GM18520 (cell line): ENCODE results near the gene DNAH8.

Source experiments
- ATAC-seq: cut with Tn5 transposase; IDR thresholded peaks from one replicate; pipeline ENCODE4 v1.9.1; 2021; ENCODE audit not compliant: unreplicated experiment

The DNAH8 gene

GRCh38 chr6:38701551-38701950, 13.6 kb upstream of the DNAH8 start:
- no peak for ATAC-seq

- peak; percentile 99 for ATAC-seq
Measured at GRCh38 chr6:38702558-38703397, 12.3 kb upstream of the DNAH8 start, which contains the start of gene GLO1. GLO1 (minus strand) TSS chr6:38703145; CDS start chr6:38703054, 91 bp downstream.

DNA sequence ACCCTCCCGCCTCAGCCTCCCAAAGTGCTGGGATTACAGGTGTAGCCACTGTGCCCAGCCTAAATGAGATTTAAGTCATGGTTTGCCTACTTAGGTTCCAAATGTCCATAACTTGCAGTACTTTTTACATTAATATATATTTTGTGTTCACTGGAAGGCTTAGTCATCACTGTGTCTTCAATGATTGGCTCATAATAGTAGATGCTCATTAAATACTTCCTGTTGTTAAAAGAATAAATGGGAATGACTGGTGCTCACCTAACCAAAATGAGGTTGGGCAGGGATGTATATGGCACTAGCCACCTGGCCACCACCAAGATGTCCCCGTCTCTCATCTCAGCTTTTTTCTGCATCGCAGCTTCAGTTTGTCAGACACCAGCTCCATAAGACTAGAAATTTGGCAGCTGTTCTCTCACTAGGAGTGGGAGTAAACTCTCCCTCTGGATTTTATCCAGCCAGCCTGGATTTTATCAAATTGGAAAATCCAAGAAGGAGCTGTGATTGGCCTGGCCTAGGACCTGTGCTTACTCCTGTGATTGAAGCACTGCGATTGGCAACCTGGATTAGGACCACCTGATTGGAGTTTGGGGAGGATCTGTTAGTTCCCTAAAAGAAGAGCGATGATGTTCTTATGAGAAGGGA, 11.0 kb upstream of the DNAH8 start:
- ATAC-seq: no peak

DNA sequence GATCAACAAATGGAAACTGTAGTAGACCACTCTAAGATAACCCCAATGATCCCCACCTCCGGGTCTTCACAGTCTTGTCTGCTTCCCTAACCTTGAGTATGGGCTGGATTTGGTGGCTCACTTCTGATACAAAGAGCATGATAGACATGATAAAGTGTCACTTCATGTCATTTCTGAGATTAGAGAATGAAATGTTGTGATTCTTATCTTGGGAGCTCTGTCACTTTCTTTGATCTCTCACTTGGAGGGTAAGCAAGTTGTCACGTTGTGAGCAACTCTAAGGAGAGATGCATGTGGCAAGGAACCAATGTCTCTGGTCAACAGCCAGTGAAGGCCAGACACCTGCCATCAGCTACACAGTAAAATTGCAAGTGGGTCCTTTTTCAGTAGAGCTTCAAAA, 9.2 kb upstream of the DNAH8 start:
- ATAC-seq: no peak

- no peak for ATAC-seq
Measured at GRCh38 chr6:38708496-38708895, 6.6 kb upstream of the DNAH8 start.

DNA sequence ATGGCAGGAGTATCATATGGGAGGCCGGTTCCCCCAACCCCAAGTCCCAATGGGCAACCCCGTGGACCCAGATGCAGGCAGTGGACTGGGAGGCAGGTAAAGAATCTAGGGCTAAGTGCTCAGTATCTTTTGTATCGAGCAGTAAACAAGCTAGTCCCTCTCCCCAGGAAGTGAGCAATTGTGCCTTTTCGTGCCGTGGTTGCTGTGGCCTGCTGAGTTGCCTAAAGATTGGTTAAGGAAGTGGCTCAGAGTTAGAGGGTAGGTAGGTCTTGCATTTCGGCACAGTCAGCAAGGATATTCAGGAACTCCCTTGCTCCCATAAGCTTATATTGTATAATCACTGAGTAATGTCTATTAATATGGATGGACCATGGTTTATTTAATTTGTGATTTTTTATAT, 1.3 kb upstream of the DNAH8 start:
- no peak for ATAC-seq

GRCh38 chr6:38714239-38715015, 684 bp upstream of the DNAH8 start:
- no peak for ATAC-seq

DNA sequence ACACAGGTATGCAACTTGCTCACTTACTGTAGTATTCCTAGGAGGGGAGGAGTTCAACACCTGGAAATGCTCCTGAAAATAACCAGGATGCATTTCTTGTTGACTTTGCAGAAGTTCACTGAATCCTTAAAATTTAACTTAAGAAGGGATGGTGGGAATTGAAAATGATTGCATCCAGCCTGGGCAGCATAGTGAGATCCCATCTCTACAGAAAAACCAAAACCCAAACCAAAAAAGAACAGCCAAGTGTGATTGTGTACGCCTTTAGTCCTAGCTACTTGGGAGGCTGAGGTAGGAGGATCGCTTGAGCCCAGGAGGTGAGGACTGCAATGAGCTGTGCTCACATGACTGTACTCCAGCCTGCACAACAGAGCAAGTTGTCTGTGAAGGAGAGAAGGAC, 1.7 kb downstream of the DNAH8 start:
- no peak for ATAC-seq

DNA sequence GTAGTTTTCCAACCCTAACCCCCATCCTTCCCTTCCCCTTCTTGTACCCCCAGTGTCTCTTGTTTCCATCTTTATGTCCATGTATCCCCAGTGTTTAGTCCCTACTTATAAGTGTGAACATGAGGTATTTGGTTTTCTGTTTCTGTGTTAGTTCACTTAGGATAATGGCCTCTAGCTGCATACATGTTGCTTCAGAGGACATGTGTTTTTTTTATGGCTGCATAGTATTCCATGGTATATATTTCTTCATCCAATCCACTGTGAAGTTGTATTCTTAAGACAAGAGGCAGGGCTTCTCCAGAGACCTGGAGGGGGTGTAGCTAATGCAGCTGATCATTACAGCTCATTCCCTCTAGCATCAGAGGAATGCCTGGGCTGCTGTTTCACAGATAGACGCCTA, 4.2 kb downstream of the DNAH8 start:
- no peak for ATAC-seq

DNA sequence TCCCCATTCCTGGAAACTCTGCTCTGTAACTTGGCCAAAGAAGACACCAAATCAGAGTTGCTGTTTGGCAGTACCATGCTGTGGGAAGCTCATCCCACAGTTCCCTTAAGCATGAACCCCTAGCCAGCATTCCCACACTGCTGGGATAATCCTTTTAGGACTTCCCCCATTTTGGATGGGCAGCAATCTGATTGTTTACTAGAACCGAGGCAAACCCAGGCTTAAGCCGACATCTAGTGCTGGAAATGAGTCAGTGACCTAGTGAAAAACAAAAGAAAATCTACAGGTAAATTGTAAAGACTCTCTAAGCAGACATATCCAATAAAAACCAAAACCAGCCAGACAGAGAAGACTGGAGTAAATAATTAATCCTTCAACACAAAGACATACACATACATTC, 5.2 kb downstream of the DNAH8 start:
- ATAC-seq: no peak

DNA sequence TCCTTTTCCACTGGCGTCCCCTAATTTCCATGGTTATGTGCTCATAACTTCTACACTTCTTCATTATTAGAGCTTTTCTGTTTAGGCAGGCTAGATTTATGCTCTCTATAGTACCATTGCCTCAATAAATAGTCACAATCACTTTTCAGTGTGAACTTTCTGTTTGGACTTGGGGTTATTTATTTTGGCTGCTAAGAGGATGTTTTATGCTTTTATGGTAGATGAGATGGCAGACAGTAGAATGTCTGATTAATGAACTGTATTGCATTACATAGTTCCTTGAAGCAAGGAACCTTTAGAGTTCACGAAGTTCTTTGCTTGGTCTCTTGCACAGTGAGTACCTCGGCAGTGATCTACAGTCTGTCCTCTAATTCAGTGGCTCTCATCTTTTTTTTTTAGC, 6.9 kb downstream of the DNAH8 start:
- ATAC-seq: no peak

- no peak for ATAC-seq
Measured at GRCh38 chr6:38722727-38723334, 7.7 kb downstream of the DNAH8 start.

DNA sequence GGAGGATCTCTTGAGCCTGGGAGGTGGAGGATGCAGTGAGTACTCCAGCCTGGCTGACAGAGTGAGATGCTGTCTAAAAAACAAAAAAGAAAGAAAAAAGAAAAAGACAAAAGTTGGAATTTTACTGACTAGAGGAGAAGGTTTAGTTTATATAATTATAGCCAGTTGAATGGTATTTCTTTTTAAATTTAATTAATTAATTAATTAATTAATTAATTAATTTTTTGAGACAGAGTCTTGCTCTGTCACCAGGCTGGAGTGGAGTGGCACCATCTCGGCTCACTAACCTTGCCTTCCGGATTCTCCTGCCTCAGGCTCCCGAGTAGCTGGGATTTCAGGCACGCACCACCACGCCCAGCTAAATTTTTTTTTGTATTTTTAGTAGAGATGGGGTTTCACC, 8.7 kb downstream of the DNAH8 start:
- no peak for ATAC-seq

DNA sequence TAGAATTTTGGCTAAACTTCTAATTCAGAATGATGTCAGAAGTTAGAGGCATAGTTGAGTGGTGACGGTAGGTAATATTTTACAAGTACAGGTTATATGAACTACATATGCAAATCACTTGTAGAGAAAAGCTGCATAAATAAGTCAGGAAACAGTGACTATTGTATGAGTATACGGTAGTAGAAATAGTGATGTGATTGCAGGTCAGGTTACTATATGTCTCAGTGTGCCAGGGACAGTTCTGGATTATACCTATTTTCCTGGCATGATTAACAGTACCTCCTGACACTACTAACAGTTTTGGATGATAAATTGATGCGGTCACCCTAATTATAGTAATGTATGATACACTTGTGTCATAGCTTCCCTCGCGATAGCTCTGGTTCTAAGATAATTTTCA, 9.2 kb downstream of the DNAH8 start:
- ATAC-seq: no peak

DNA sequence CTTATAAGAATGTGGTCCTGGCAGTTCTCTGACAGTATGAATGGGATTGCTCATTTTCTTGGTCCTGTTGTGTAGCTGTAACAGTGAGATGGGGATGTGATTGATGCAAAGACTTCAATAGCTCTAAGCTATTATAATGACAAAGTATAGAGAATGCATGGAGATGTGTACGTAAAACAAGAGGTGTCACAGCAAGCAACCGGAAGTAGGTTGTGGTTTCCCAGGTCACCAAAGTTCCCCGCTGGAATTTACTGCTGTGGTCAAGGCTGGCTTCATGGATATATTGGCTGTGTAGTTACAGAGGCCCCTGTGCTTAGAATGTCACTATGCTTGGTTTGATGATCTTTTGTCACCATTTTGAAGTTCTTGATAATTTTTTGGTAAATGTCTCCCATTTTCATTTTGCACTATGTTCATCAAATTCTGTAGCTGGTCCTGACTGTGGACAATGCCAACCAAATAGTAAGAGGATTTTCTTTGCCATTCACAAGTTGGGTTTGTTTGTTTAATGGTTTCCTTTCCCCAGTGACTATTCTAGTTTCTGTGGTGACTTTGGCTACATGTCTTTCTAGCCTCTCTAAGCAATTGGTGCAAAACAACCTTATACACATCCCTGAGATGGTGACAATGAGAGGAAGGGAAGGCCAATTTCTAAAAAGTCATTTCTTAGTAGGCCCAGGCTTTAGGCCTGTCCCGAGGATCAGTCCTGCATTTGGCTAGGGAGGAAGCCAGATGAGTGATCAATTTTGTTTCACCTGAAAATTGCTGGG, 10.5 kb downstream of the DNAH8 start:
- no peak for ATAC-seq

DNA sequence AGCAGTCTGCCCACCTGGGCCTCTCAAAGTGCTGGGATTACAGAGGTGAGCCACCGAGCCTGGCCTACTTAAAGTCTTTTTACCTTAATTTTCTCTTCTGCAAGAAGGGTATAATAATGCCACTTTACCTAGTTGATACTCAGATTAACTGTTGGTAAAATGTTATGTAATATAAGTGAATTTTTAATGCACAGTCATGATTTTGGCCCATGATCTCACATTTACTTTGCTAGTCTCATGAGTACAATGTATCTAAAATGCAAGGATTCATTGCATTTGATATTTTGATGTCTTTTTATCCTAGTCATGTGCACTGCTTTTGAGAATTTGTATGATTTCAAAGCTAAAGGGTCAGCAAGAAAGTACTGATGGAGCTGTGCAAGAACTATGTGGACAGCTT, 13.1 kb downstream of the DNAH8 start:
- ATAC-seq: no peak

- no peak for ATAC-seq
Measured at GRCh38 chr6:38730140-38730862, 15.2 kb downstream of the DNAH8 start.

GRCh38 chr6:38736951-38737350, 21.8 kb downstream of the DNAH8 start:
- ATAC-seq: no peak

DNA sequence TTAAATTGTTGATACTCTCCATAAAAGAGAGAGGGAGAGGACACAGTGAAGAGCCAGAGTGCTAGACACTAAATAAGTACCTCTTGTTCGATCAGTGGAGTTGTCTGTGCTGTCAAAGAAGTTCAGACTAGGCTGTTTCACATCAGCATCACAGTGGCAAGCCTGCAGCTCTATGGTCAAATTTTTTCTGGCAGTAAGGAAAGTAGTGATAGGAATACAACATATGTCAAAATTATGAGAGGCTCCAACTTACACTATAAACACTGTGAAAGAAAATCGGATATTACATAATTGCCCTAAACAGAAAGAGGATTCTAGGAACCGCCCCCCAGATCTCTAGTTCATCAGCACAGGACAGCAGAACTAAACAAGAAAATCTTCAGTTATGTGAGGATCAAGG, 23.1 kb downstream of the DNAH8 start:
- ATAC-seq: no peak

DNA sequence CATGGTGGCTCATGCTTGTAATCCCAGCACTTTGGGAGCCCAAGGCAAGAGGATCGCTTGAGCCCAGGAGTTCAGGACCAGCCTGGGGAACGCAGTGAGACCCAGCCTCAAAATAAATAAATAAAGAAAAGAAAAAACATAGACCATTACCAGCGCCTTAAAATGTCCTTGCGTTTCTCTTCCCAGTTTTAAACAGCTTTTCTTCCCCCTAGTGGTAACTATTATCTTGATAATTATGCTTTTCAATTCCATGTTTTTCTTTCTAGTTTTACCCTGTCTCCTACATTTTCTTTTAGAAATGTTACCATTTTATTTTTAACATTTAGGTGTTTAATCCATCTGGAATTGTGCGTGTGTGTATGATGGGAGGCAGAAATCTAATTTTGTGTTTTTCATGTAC, 24.4 kb downstream of the DNAH8 start:
- no peak for ATAC-seq
